H9 (cell line): ENCODE measurements around the gene GRID2. TPM values are rescaled to one million over a fixed set of nuclear protein-coding genes. Genes with fewer than 3 reads are reported as not detected.

ENCODE experiments used
- DNase-seq: peaks from one replicate; pipeline ENCODE4 v3.0.0-alpha.2; 2017
- H2AFZ ChIP-seq: one replicate; pipeline ENCODE4 v1.6.1; 2013; ENCODE audit warnings: mild to moderate bottlenecking, low read length, control low read depth, moderate library complexity
- H2AK5ac ChIP-seq: 2 replicates; pipeline ENCODE4 v1.6.1; 2013; ENCODE audit warnings: low read length, control low read depth, mixed read lengths; ENCODE audit not compliant: insufficient read length
- H2BK120ac ChIP-seq: one replicate; pipeline ENCODE4 v1.6.1; 2013; ENCODE audit warnings: low read depth, mild to moderate bottlenecking, low read length, control low read depth, inconsistent platforms; ENCODE audit not compliant: poor library complexity, severe bottlenecking
- H2BK12ac ChIP-seq: 2 replicates; pipeline ENCODE4 v1.6.1; 2013; ENCODE audit warnings: low read length, control low read depth, mixed read lengths, low read depth; ENCODE audit not compliant: insufficient read length
- H2BK15ac ChIP-seq: 2 replicates; pipeline ENCODE4 v1.6.1; 2013; ENCODE audit warnings: low read depth, low read length, control low read depth
- H2BK20ac ChIP-seq: one replicate; pipeline ENCODE4 v1.6.1; 2013; ENCODE audit warnings: low read depth, mild to moderate bottlenecking, low read length, control low read depth, inconsistent platforms; ENCODE audit not compliant: poor library complexity, severe bottlenecking
- H2BK5ac ChIP-seq: 2 replicates; pipeline ENCODE4 v1.6.1; 2013; ENCODE audit warnings: low read length, control low read depth, mixed read lengths; ENCODE audit not compliant: insufficient read length
- H3K14ac ChIP-seq: 2 replicates; pipeline ENCODE4 v1.6.1; 2013; ENCODE audit warnings: low read length, control low read depth; ENCODE audit not compliant: insufficient read depth
- H3K18ac ChIP-seq: 2 replicates; pipeline ENCODE4 v1.6.1; 2013; ENCODE audit warnings: low read depth, mild to moderate bottlenecking, mixed read lengths, low read length, control low read depth; ENCODE audit not compliant: insufficient read length
- H3K23ac ChIP-seq: 2 replicates; pipeline ENCODE4 v1.6.1; 2013; ENCODE audit warnings: low read length, control low read depth, mixed read lengths, low read depth; ENCODE audit not compliant: insufficient read length
- H3K23me2 ChIP-seq: 2 replicates; pipeline ENCODE4 v1.6.1; 2013; ENCODE audit warnings: low read depth, mild to moderate bottlenecking, mixed read lengths, low read length, control low read depth; ENCODE audit not compliant: insufficient read length, poor library complexity, severe bottlenecking
- H3K27ac ChIP-seq: 2 replicates; pipeline ENCODE4 v1.5.1; 2013; ENCODE audit warnings: low read length, control low read depth, mixed read lengths, low read depth; ENCODE audit not compliant: insufficient read length
- H3K27me3 ChIP-seq: 2 replicates; pipeline ENCODE4 v1.6.1; 2013; ENCODE audit warnings: low read length, control low read depth, inconsistent platforms; ENCODE audit not compliant: insufficient read depth
- H3K4ac ChIP-seq: 2 replicates; pipeline ENCODE4 v1.6.1; 2013; ENCODE audit warnings: low read depth, mild to moderate bottlenecking, control low read depth, inconsistent platforms, low read length, moderate library complexity
- H3K4me1 ChIP-seq: 2 replicates; pipeline ENCODE4 v1.6.1; 2013; ENCODE audit warnings: low read length, control low read depth, inconsistent platforms; ENCODE audit not compliant: insufficient read depth
- H3K4me2 ChIP-seq: 2 replicates; pipeline ENCODE4 v1.6.1; 2013; ENCODE audit warnings: low read length, control low read depth, mixed read lengths; ENCODE audit not compliant: insufficient read length, insufficient read depth
- H3K56ac ChIP-seq: 2 replicates; pipeline ENCODE4 v1.6.1; 2013; ENCODE audit warnings: low read depth, mild to moderate bottlenecking, mixed read lengths, low read length, control low read depth; ENCODE audit not compliant: insufficient read length
- H3K79me1 ChIP-seq: 2 replicates; pipeline ENCODE4 v1.6.1; 2013; ENCODE audit warnings: low read depth, mild to moderate bottlenecking, moderate library complexity, low read length, control low read depth, inconsistent platforms; ENCODE audit not compliant: insufficient read depth, poor library complexity, severe bottlenecking
- H3K79me2 ChIP-seq: 2 replicates; pipeline ENCODE4 v1.6.1; 2013; ENCODE audit warnings: low read length, control low read depth, inconsistent platforms; ENCODE audit not compliant: insufficient read depth
- H3K9ac ChIP-seq: 2 replicates; pipeline ENCODE4 v1.6.1; 2013; ENCODE audit warnings: low read length, control low read depth, mixed read lengths; ENCODE audit not compliant: insufficient read length; ENCODE audit errors: extremely low read depth
- H3K9me3 ChIP-seq: one replicate; pipeline ENCODE4 v1.6.1; 2013; ENCODE audit warnings: low read depth, low read length, inconsistent platforms; ENCODE audit not compliant: control insufficient read depth
- H3T11ph ChIP-seq: one replicate; pipeline ENCODE4 v1.6.1; 2013; ENCODE audit warnings: mild to moderate bottlenecking, low read length, control low read depth, inconsistent platforms
- H4K20me1 ChIP-seq: one replicate; pipeline ENCODE4 v1.6.1; 2013; ENCODE audit not compliant: control insufficient read depth, insufficient read length, insufficient read depth
- H4K5ac ChIP-seq: 2 replicates; pipeline ENCODE4 v1.6.1; 2013; ENCODE audit warnings: low read depth, mild to moderate bottlenecking, mixed read lengths, low read length, control low read depth; ENCODE audit not compliant: insufficient read length
- H4K8ac ChIP-seq: replicated peaks from 2 replicates; pipeline ENCODE4 v1.6.1; 2013; ENCODE audit warnings: low read length, control low read depth, mixed read lengths, low read depth; ENCODE audit not compliant: insufficient read length
- H4K91ac ChIP-seq: 2 replicates; pipeline ENCODE4 v1.6.1; 2013; ENCODE audit warnings: low read depth, mild to moderate bottlenecking, moderate library complexity, mixed read lengths, low read length, control low read depth; ENCODE audit not compliant: insufficient read length
- H3K27ac Mint-ChIP-seq, 3 experiments: 2 replicates in 2 of 3; 3 replicates in 1 of 3; pipeline ENCODE4 v1.8.0; 2020 to 2021; ENCODE audit warnings: mixed read lengths in 3 of 3, mild to moderate bottlenecking in 1 of 3, moderate library complexity in 1 of 3
- H3K27me3 Mint-ChIP-seq: 2 replicates; pipeline ENCODE4 v1.8.0; 2021; ENCODE audit warnings: low read depth, mild to moderate bottlenecking, moderate library complexity, mixed read lengths
- H3K36me3 Mint-ChIP-seq, 3 experiments: 2 replicates in 2 of 3; 3 replicates in 1 of 3; pipeline ENCODE4 v1.8.0; 2020 to 2021; ENCODE audit warnings: low read depth in 3 of 3, mixed read lengths in 3 of 3; ENCODE audit not compliant: insufficient read depth in 1 of 3
- H3K4me1 Mint-ChIP-seq, 2 experiments: 2 replicates each; pipeline ENCODE4 v1.8.0; 2020; ENCODE audit warnings: mixed read lengths in 2 of 2
- H3K4me3 Mint-ChIP-seq, 2 experiments: 2 replicates in 1 of 2; 3 replicates in 1 of 2; pipeline ENCODE4 v1.8.0; 2020 to 2021; ENCODE audit warnings: mild to moderate bottlenecking in 2 of 2, mixed read lengths in 2 of 2, moderate library complexity in 1 of 2
- H3K9me3 Mint-ChIP-seq, 2 experiments: 2 replicates in 1 of 2; 3 replicates in 1 of 2; pipeline ENCODE4 v1.8.0; 2020; ENCODE audit warnings: mild to moderate bottlenecking in 2 of 2, mixed read lengths in 2 of 2, moderate library complexity in 1 of 2
- CTCF ChIP-seq: fragments of 200-600 bp; sonication (generic); conservative IDR thresholded peaks from 3 replicates; pipeline ENCODE4 v1.8.0; 2021; ENCODE audit warnings: antibody characterized with exemption, mild to moderate bottlenecking
- WGBS: extraction: QIAGEN DNeasy Blood & Tissue Kit; methylation state at CpG from one replicate; pipeline ENCODE4 v1.1.7; 2013; ENCODE audit warnings: missing lambda C conversion rate, low lambda C conversion rate, mixed read lengths; ENCODE audit not compliant: insufficient read length; ENCODE audit errors: extremely low coverage; 5-methylcytosine and 5-hydroxymethylcytosine counted together
- total RNA-seq: library from RNA; stranded (reverse); gene quantifications from 2 replicates; pipeline ENCODE4 v1.2.1, GENCODE V29; 2021

GRID2 gene
- total RNA-seq, 1 experiment from 2014 or later, result 21.8 TPM

- H3K79me1 ChIP-seq, result no peaks in the 10 kb centered on the region
- H4K91ac ChIP-seq, result no peak overlapping the region
- H3K27ac ChIP-seq, result no peak overlapping the region
- Mint-ChIP-seq H3K4me1 (no peaks in the 10 kb centered on the region), H3K9me3 (no peaks in the 10 kb centered on the region; a peak in 1 of 5 replicates), H3K27me3 (no peaks in the 10 kb centered on the region), H3K4me3 (no peak overlapping the region), H3K36me3 (no peaks in the 10 kb centered on the region; a peak in 1 of 7 replicates), H3K27ac (no peak overlapping the region)
- TF ChIP-seq CTCF, result no peak
- no peak overlapping the region for H3K23ac ChIP-seq
- H2BK20ac ChIP-seq, result no peak overlapping the region
- no peak overlapping the region for H3K14ac ChIP-seq
- H4K20me1 ChIP-seq, result no peaks in the 10 kb centered on the region
- no peaks in the 10 kb centered on the region for H3K9me3 ChIP-seq
- no peak overlapping the region for H4K5ac ChIP-seq
- no peak for DNase-seq
- no peaks in the 10 kb centered on the region for H3K23me2 ChIP-seq
- no peaks in the 10 kb centered on the region for H3K4me1 ChIP-seq
- H3K4ac ChIP-seq, result no peak overlapping the region
- H4K8ac ChIP-seq, result no peak overlapping the region
- H3K27me3 ChIP-seq, result no peaks in the 10 kb centered on the region
- no peak overlapping the region for H2BK5ac ChIP-seq
- H3K4me2 ChIP-seq, result no peak overlapping the region
- no peak overlapping the region for H2BK120ac ChIP-seq
- no CpG with 5 or more reads among the region's 3 CpGs for WGBS
- H3K79me2 ChIP-seq, result no peaks in the 10 kb centered on the region
- no peak overlapping the region for H3K9ac ChIP-seq
- H2BK15ac ChIP-seq, result no peak overlapping the region
- H2AFZ ChIP-seq, result no peak overlapping the region
- no peak overlapping the region for H2AK5ac ChIP-seq
- H3K18ac ChIP-seq, result no peak overlapping the region
- no peak overlapping the region for H2BK12ac ChIP-seq
- H3K56ac ChIP-seq, result no peak overlapping the region
- H3T11ph ChIP-seq, result no peak overlapping the region
Measured at GRCh38 chr4:93437991-93438390, 1134.2 kb downstream of the GRID2 start.
